IPS-20b (cell line): ENCODE results near the gene GPATCH4.

Experiments
- H3K27ac ChIP-seq: one replicate; pipeline ENCODE4 v1.5.1; 2013; ENCODE audit warnings: low read length
- H3K27me3 ChIP-seq: 2 replicates; pipeline ENCODE4 v1.6.1; 2013; ENCODE audit warnings: mild to moderate bottlenecking, low read length, inconsistent platforms; ENCODE audit not compliant: insufficient read depth
- H3K36me3 ChIP-seq: 2 replicates; pipeline ENCODE4 v1.6.1; 2013; ENCODE audit warnings: low read depth, mild to moderate bottlenecking, inconsistent platforms, low read length, moderate library complexity; ENCODE audit not compliant: insufficient read depth
- H3K4me1 ChIP-seq: 2 replicates; pipeline ENCODE4 v1.6.1; 2013; ENCODE audit warnings: mild to moderate bottlenecking, control low read depth, inconsistent platforms, low read length, moderate library complexity; ENCODE audit not compliant: insufficient read depth
- H3K4me3 ChIP-seq: 2 replicates; pipeline ENCODE4 v1.5.1; 2013; ENCODE audit warnings: mild to moderate bottlenecking, low read length, inconsistent platforms
- H3K9ac ChIP-seq: 2 replicates; pipeline ENCODE4 v1.6.1; 2013; ENCODE audit warnings: low read depth, mild to moderate bottlenecking, inconsistent platforms, low read length, moderate library complexity
- H3K9me3 ChIP-seq: 2 replicates; pipeline ENCODE4 v1.6.1; 2013; ENCODE audit warnings: mild to moderate bottlenecking, low read depth, low read length, inconsistent platforms; ENCODE audit not compliant: insufficient read depth

Gene GPATCH4

GRCh38 chr1:156551066-156551643 is 50.1 kb downstream of the GPATCH4 start:
- Histone ChIP-seq H3K4me1 (no peaks in the 10 kb centered on the region), H3K27me3 (no peaks in the 10 kb centered on the region), H3K9ac (no peak overlapping the region), H3K36me3 (peaks cover 87% of the 10 kb centered on the region), H3K27ac (no peak overlapping the region), H3K9me3 (no peaks in the 10 kb centered on the region), H3K4me3 (no peak overlapping the region)

GRCh38 chr1:156550346-156550745 is 50.9 kb downstream of the GPATCH4 start:
- Histone ChIP-seq H3K9ac (no peak overlapping the region), H3K27ac (no peak overlapping the region), H3K36me3 (peaks cover 79% of the 10 kb centered on the region), H3K4me3 (no peak overlapping the region), H3K9me3 (no peaks in the 10 kb centered on the region), H3K27me3 (no peaks in the 10 kb centered on the region), H3K4me1 (no peaks in the 10 kb centered on the region)

GRCh38 chr1:156549831-156550230 is 51.4 kb downstream of the GPATCH4 start:
- Histone ChIP-seq H3K9me3 (no peaks in the 10 kb centered on the region), H3K27me3 (no peaks in the 10 kb centered on the region), H3K9ac (no peak overlapping the region), H3K4me1 (no peaks in the 10 kb centered on the region), H3K4me3 (no peak overlapping the region), H3K27ac (no peak overlapping the region), H3K36me3 (peaks cover 74% of the 10 kb centered on the region)

- Histone ChIP-seq H3K36me3 (peaks cover 72% of the 10 kb centered on the region), H3K4me3 (no peak overlapping the region), H3K4me1 (no peaks in the 10 kb centered on the region), H3K27me3 (no peaks in the 10 kb centered on the region), H3K9ac (no peak overlapping the region), H3K27ac (no peak overlapping the region), H3K9me3 (no peaks in the 10 kb centered on the region)
Measured at GRCh38 chr1:156549390-156549789, 51.9 kb downstream of the GPATCH4 start.

GRCh38 chr1:156547982-156548381 is 53.3 kb downstream of the GPATCH4 start:
- Histone ChIP-seq H3K27ac (no peak overlapping the region), H3K9ac (no peak overlapping the region), H3K36me3 (peaks cover 75% of the 10 kb centered on the region), H3K9me3 (no peaks in the 10 kb centered on the region), H3K4me1 (no peaks in the 10 kb centered on the region), H3K4me3 (no peak overlapping the region), H3K27me3 (no peaks in the 10 kb centered on the region)

- Histone ChIP-seq H3K4me1 (no peaks in the 10 kb centered on the region), H3K9ac (no peak overlapping the region), H3K27me3 (no peaks in the 10 kb centered on the region), H3K36me3 (peaks cover 74% of the 10 kb centered on the region), H3K4me3 (no peak overlapping the region), H3K9me3 (no peaks in the 10 kb centered on the region), H3K27ac (no peak overlapping the region)
Measured at GRCh38 chr1:156547434-156547833, 53.8 kb downstream of the GPATCH4 start.

- H3K9ac ChIP-seq = no peak overlapping the region; the same call in 1 of the 2 replicates
- H3K27me3 ChIP-seq = no peaks in the 10 kb centered on the region
- H3K4me1 ChIP-seq = no peaks in the 10 kb centered on the region
- no peak overlapping the region for H3K27ac ChIP-seq
- peaks cover 72% of the 10 kb centered on the region for H3K36me3 ChIP-seq
- no peak overlapping the region for H3K4me3 ChIP-seq
- no peaks in the 10 kb centered on the region for H3K9me3 ChIP-seq
Measured at GRCh38 chr1:156546267-156546666, 55.0 kb downstream of the GPATCH4 start.

- Histone ChIP-seq H3K4me1 (no peaks in the 10 kb centered on the region), H3K9ac (no peak overlapping the region), H3K36me3 (peaks cover 73% of the 10 kb centered on the region), H3K4me3 (no peak overlapping the region), H3K9me3 (no peaks in the 10 kb centered on the region), H3K27me3 (no peaks in the 10 kb centered on the region), H3K27ac (no peak overlapping the region)
Measured at GRCh38 chr1:156544592-156545102, 56.6 kb downstream of the GPATCH4 start.
